Mesenchymal stem cell (in vitro differentiated cells and primary cell): ENCODE data around the gene ARHGAP42.
A peak's percentile ranks its signal among the peaks of the same experiment; 100 is the strongest.

Source experiments
- DNase-seq: peaks from one replicate; pipeline ENCODE4 v3.0.0-alpha.2; 2013
- H2AFZ ChIP-seq: one replicate; pipeline ENCODE4 v1.6.1; 2013; ENCODE audit warnings: low read depth, mild to moderate bottlenecking, control low read depth, inconsistent platforms, low read length, moderate library complexity
- H2AK5ac ChIP-seq: 2 replicates; pipeline ENCODE4 v1.6.1; 2013; ENCODE audit warnings: low read length, moderate library complexity, mild to moderate bottlenecking, inconsistent platforms; ENCODE audit not compliant: severe bottlenecking
- H2BK120ac ChIP-seq: one replicate; pipeline ENCODE4 v1.6.1; 2013; ENCODE audit warnings: low read depth, mild to moderate bottlenecking, inconsistent platforms, low read length, moderate library complexity
- H2BK12ac ChIP-seq, 2 experiments: one replicate each; pipeline ENCODE4 v1.6.1; 2013; ENCODE audit warnings: inconsistent platforms in 2 of 2, low read length in 2 of 2, mild to moderate bottlenecking in 2 of 2, moderate library complexity in 2 of 2, control low read depth in 1 of 2
- H2BK15ac ChIP-seq: one replicate; pipeline ENCODE4 v1.6.1; 2013; ENCODE audit warnings: mild to moderate bottlenecking, low read depth, inconsistent platforms; ENCODE audit not compliant: poor library complexity, severe bottlenecking
- H2BK5ac ChIP-seq: 2 replicates; pipeline ENCODE4 v1.6.1; 2013; ENCODE audit warnings: low read depth, mild to moderate bottlenecking, low read length, control low read depth, inconsistent platforms; ENCODE audit not compliant: poor library complexity, severe bottlenecking
- H3K14ac ChIP-seq, 2 experiments: one replicate each; pipeline ENCODE4 v1.6.1; 2013; ENCODE audit warnings: inconsistent platforms in 2 of 2, low read length in 2 of 2, control low read depth in 1 of 2, mild to moderate bottlenecking in 1 of 2, moderate library complexity in 1 of 2
- H3K18ac ChIP-seq, 2 experiments: one replicate each; pipeline ENCODE4 v1.6.1; 2013; ENCODE audit warnings: inconsistent platforms in 2 of 2, low read length in 2 of 2, control low read depth in 1 of 2, low read depth in 1 of 2, mild to moderate bottlenecking in 1 of 2
- H3K23ac ChIP-seq, 2 experiments: one replicate each; pipeline ENCODE4 v1.6.1; 2013; ENCODE audit warnings: inconsistent platforms in 2 of 2, low read length in 2 of 2, mild to moderate bottlenecking in 2 of 2, moderate library complexity in 2 of 2, control low read depth in 1 of 2
- H3K27ac ChIP-seq: 2 replicates; pipeline ENCODE4 v1.5.1; 2013; ENCODE audit warnings: mild to moderate bottlenecking, moderate library complexity, low read length, control low read depth, inconsistent platforms; ENCODE audit not compliant: poor library complexity, severe bottlenecking
- H3K27me3 ChIP-seq, 2 experiments: 2 replicates each; pipeline versions ENCODE4 v1.6.1 to v1.7.0; 2013; ENCODE audit warnings: low read length in 2 of 2, mild to moderate bottlenecking in 2 of 2, moderate library complexity in 2 of 2, control low read depth in 1 of 2, inconsistent platforms in 1 of 2; ENCODE audit not compliant: control insufficient read depth in 1 of 2, insufficient read depth in 1 of 2
- H3K36me3 ChIP-seq, 2 experiments: 2 replicates each; pipeline versions ENCODE4 v1.6.1 to v1.7.0; 2013; ENCODE audit warnings: low read length in 2 of 2, control low read depth in 1 of 2, inconsistent platforms in 1 of 2, low read depth in 1 of 2, mild to moderate bottlenecking in 1 of 2; ENCODE audit not compliant: insufficient read depth in 2 of 2, control insufficient read depth in 1 of 2
- H3K4ac ChIP-seq, 2 experiments: one replicate each; pipeline ENCODE4 v1.6.1; 2013; ENCODE audit warnings: inconsistent platforms in 2 of 2, low read length in 2 of 2, mild to moderate bottlenecking in 2 of 2, moderate library complexity in 2 of 2, control low read depth in 1 of 2, low read depth in 1 of 2
- H3K4me1 ChIP-seq: 2 replicates; pipeline ENCODE4 v1.6.1; 2013; ENCODE audit warnings: low read depth, low read length, control low read depth; ENCODE audit not compliant: control insufficient read depth, insufficient read depth
- H3K4me2 ChIP-seq: 2 replicates; pipeline ENCODE4 v1.6.1; 2013; ENCODE audit warnings: low read length, mild to moderate bottlenecking, inconsistent platforms; ENCODE audit not compliant: poor library complexity, severe bottlenecking
- H3K4me3 ChIP-seq, 2 experiments: 2 replicates each; pipeline versions ENCODE4 v1.5.1 to v1.7.0; 2013; ENCODE audit warnings: low read length in 2 of 2, mild to moderate bottlenecking in 2 of 2, control low read depth in 1 of 2, low read depth in 1 of 2; ENCODE audit not compliant: insufficient read depth in 1 of 2
- H3K79me1 ChIP-seq: replicated peaks from 2 replicates; pipeline ENCODE4 v1.6.1; 2013; ENCODE audit warnings: mild to moderate bottlenecking, control low read depth, low read length, inconsistent platforms; ENCODE audit not compliant: poor library complexity, severe bottlenecking
- H3K9ac ChIP-seq: 2 replicates; pipeline ENCODE4 v1.7.0; 2013; ENCODE audit warnings: mild to moderate bottlenecking, low read length, moderate library complexity
- H3K9me3 ChIP-seq: 2 replicates; pipeline ENCODE4 v1.7.0; 2013; ENCODE audit warnings: mild to moderate bottlenecking, low read length; ENCODE audit not compliant: control insufficient read depth
- H4K8ac ChIP-seq: one replicate; pipeline ENCODE4 v1.6.1; 2013; ENCODE audit warnings: inconsistent platforms, mild to moderate bottlenecking, low read length, moderate library complexity
- H4K91ac ChIP-seq: one replicate; pipeline ENCODE4 v1.6.1; 2013; ENCODE audit warnings: mild to moderate bottlenecking, low read length, inconsistent platforms
- WGBS: methylation state at CpG from one replicate; pipeline ENCODE4 v1.1.7; 2013; ENCODE audit warnings: mixed read lengths; 5-methylcytosine and 5-hydroxymethylcytosine counted together

The ARHGAP42 gene

GRCh38 chr11:100769165-100769564 lies 82.1 kb downstream of the ARHGAP42 start:
- Histone ChIP-seq H3K4me3 (no peak overlapping the region), H3K14ac (no peak overlapping the region), H3K27me3 (no peaks in the 10 kb centered on the region), H3K18ac (no peak overlapping the region), H3K4me1 (peaks cover 2% of the 10 kb centered on the region), H2BK15ac (no peak overlapping the region), H2BK12ac (no peak overlapping the region), H3K4me2 (no peak overlapping the region), H3K9ac (no peak overlapping the region), H2AK5ac (no peak overlapping the region), H3K23ac (no peak overlapping the region), H3K9me3 (no peaks in the 10 kb centered on the region), H3K79me1 (peaks cover 23% of the 10 kb centered on the region), H3K4ac (no peak overlapping the region), H3K27ac (no peak overlapping the region), H3K36me3 (peaks cover 0 to 3% of the 10 kb centered on the region in 2 experiments), H2AFZ (no peak overlapping the region), H2BK120ac (no peak overlapping the region), H4K8ac (no peak overlapping the region), H2BK5ac (no peak overlapping the region), H4K91ac (no peak overlapping the region)
- no peak for DNase-seq
- 55% methylated on average over 1 of the region's 1 CpG for WGBS

- peaks cover 23% of the 10 kb centered on the region for H3K79me1 ChIP-seq
- H3K9me3 ChIP-seq, result no peaks in the 10 kb centered on the region
- peaks cover 4% of the 10 kb centered on the region for H3K4me1 ChIP-seq
- H2AFZ ChIP-seq, result no peak overlapping the region
- no peak overlapping the region for H3K23ac ChIP-seq
- no peak overlapping the region for H3K4me3 ChIP-seq
- H3K4ac ChIP-seq, result no peak overlapping the region
- H2BK15ac ChIP-seq, result no peak overlapping the region
- H3K27ac ChIP-seq, result no peak overlapping the region
- WGBS, result no CpG with 5 or more reads among the region's 3 CpGs
- no peak overlapping the region for H2AK5ac ChIP-seq
- H3K4me2 ChIP-seq, result no peak overlapping the region
- H3K36me3 ChIP-seq, result peaks cover 0 to 3% of the 10 kb centered on the region in 2 experiments
- no peak overlapping the region for H4K8ac ChIP-seq
- H2BK120ac ChIP-seq, result no peak overlapping the region
- no peak overlapping the region for H3K9ac ChIP-seq
- no peak overlapping the region for H4K91ac ChIP-seq
- H3K14ac ChIP-seq, result no peak overlapping the region
- no peak overlapping the region for H2BK12ac ChIP-seq
- no peak overlapping the region for H2BK5ac ChIP-seq
- no peak overlapping the region for H3K18ac ChIP-seq
- H3K27me3 ChIP-seq, result no peaks in the 10 kb centered on the region
- no peak for DNase-seq
These were observed 82.5 kb downstream of the ARHGAP42 start for GRCh38 chr11:100769617-100770016.

GRCh38 chr11:100774132-100774531 lies 87.0 kb downstream of the ARHGAP42 start:
- Histone ChIP-seq H3K23ac (no peak overlapping the region), H3K79me1 (peaks cover 9% of the 10 kb centered on the region), H2AK5ac (peak overlapping the region; percentile 84), H4K8ac (no peak overlapping the region), H2AFZ (no peak overlapping the region), H2BK120ac (no peak overlapping the region), H3K18ac (no peak overlapping the region), H3K27ac (peak overlapping the region; percentile 50), H3K27me3 (no peaks in the 10 kb centered on the region), H3K4me1 (peaks cover 17% of the 10 kb centered on the region), H3K4me3 (no peak overlapping the region), H3K36me3 (peaks cover 0 to 3% of the 10 kb centered on the region in 2 experiments), H3K4ac (no peak overlapping the region), H3K4me2 (no peak overlapping the region), H3K9me3 (no peaks in the 10 kb centered on the region), H2BK12ac (no peak overlapping the region), H3K14ac (no peak overlapping the region), H3K9ac (no peak overlapping the region), H4K91ac (no peak overlapping the region), H2BK5ac (no peak overlapping the region), H2BK15ac (no peak overlapping the region)
- WGBS, result 91% methylated on average over 7 of the region's 7 CpGs
- no peak for DNase-seq

- Histone ChIP-seq H3K9me3 (no peaks in the 10 kb centered on the region), H3K23ac (no peak overlapping the region), H2BK120ac (no peak overlapping the region), H3K9ac (no peak overlapping the region), H3K36me3 (peaks cover 0 to 3% of the 10 kb centered on the region in 2 experiments), H2BK12ac (no peak overlapping the region), H2AK5ac (no peak overlapping the region), H3K27ac (peak overlapping the region; percentile 50), H3K4me3 (no peak overlapping the region), H2BK5ac (no peak overlapping the region), H4K8ac (no peak overlapping the region), H2BK15ac (no peak overlapping the region), H3K14ac (no peak overlapping the region), H3K18ac (no peak overlapping the region), H3K4me1 (peaks cover 18% of the 10 kb centered on the region), H3K4me2 (no peak overlapping the region), H4K91ac (no peak overlapping the region), H3K27me3 (no peaks in the 10 kb centered on the region), H3K4ac (no peak overlapping the region), H3K79me1 (peaks cover 9% of the 10 kb centered on the region), H2AFZ (no peak overlapping the region)
- 91% methylated on average over 3 of the region's 3 CpGs for WGBS
- DNase-seq, result no peak
These were observed 87.8 kb downstream of the ARHGAP42 start for GRCh38 chr11:100774859-100775258.
